ENCODE measurements around the gene MMP7. TPM values are rescaled to one million over a fixed set of nuclear protein-coding genes. Genes with fewer than 3 reads are reported as not detected.

Gene MMP7, protein sequence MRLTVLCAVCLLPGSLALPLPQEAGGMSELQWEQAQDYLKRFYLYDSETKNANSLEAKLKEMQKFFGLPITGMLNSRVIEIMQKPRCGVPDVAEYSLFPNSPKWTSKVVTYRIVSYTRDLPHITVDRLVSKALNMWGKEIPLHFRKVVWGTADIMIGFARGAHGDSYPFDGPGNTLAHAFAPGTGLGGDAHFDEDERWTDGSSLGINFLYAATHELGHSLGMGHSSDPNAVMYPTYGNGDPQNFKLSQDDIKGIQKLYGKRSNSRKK
- not detected for total RNA-seq

DNA sequence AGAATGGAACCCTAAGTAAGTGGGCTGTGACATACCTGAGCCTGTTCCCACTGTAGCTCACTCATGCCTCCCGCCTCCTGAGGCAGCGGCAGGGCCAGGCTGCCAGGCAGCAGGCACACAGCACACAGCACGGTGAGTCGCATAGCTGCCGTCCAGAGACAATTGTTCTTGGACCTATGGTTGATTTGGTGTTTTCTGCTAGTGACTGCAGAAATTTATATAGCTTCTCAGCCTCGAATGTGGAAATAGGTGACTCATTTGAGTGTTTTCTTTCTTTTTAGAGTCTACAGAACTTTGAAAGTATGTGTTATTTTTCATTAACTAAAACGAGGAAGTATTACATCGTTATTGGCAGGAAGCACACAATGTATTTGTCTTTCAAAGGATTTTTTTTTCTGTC is at the start of gene MMP7:
Gene MMP7, minus strand, starts transcription at position 190 of the 400 bp plus-strand sequence. Its CDS starts 47 bp downstream, at position 143.
- ChIA-PET CTCF (no interaction called here), POLR2A (interaction anchor here (0.5 kb wide), 1 partner anchor 54 kb away, joined by 3 read pairs; no protein-coding TSS in a partner anchor)
- no peak for DNase-seq
- Mint-ChIP-seq H3K36me3 (ENCODE audit: low read depth) (no peaks in the 10 kb centered on the region), H3K27ac (no peak within 1 kb of the TSS), H3K27me3 (ENCODE audit: low read depth) (peaks cover 14% of the 10 kb centered on the region), H3K4me1 (ENCODE audit: low read depth) (peaks cover 2% of the 10 kb centered on the region), H3K4me3 (no peak within 1 kb of the TSS), H3K9me3 (ENCODE audit: insufficient read depth) (no peaks in the 10 kb centered on the region)
- no peak for ATAC-seq

DNA sequence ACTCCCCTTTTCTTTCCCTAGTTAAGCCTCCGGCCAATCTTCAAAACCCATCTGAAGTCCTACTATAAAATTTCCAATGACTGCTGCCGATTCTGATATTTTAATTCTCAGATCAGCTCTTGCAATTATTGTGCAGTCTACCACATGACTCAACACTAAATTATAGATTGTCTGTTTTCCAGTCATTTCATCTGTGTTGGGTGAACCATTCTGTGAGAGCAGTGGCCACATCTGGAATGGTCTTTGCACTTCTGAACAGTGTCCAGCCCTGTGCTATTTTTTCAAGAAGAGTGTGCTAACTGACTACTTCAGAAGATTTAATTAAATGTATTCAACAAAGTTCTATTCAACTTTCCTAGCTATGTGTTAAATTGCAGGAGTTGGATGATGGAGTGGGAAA is 47.2 kb upstream of the MMP7 start:
- no peak for DNase-seq
- Mint-ChIP-seq H3K9me3 (ENCODE audit: insufficient read depth) (peaks cover 16% of the 10 kb centered on the region), H3K4me1 (ENCODE audit: low read depth) (peaks cover 27% of the 10 kb centered on the region), H3K36me3 (ENCODE audit: low read depth) (peaks cover 12% of the 10 kb centered on the region), H3K4me3 (no peak overlapping the region), H3K27me3 (ENCODE audit: low read depth) (no peaks in the 10 kb centered on the region), H3K27ac (peak overlapping the region; percentile 66)
- CTCF ChIA-PET, result interaction anchor here (0.5 to 3.0 kb wide), 6 partner anchors 10 to 228 kb away, joined by 3 to 17 read pairs (median 3); partner anchors contain the start of gene MMP20
- no peak for ATAC-seq
- POLR2A ChIA-PET, result interaction anchor here (1.1 kb wide), 1 partner anchor 14 kb away, joined by 4 read pairs; no protein-coding TSS in a partner anchor

DNA sequence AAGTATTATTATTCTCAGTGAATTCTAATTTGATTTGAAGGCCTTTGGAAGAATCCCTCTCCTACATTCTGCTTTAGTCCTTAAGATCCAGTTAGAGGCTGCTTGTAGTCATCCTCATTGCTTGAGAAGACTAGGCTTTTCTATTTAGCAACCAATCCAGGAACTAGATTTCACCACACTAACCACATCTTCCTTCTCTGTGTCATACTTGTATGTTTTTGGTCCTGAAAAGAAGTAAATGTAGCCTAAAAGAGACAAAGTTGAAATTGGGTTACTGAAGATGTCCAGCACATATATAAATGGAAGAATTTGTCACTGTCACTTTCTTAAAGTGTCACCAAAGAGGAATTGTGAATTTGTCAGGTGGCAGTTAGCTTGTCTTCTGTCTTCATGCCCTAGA is 46.6 kb upstream of the MMP7 start:
- H3K9me3 Mint-ChIP-seq (ENCODE audit: insufficient read depth), result peaks cover 19% of the 10 kb centered on the region
- CTCF ChIA-PET, result interaction anchor here (0.7 to 3.0 kb wide), 4 partner anchors 10 to 227 kb away, joined by 3 to 17 read pairs (median 4); no protein-coding TSS in a partner anchor
- H3K4me3 Mint-ChIP-seq, result peak overlapping the region; percentile 40
- H3K27ac Mint-ChIP-seq, result peak overlapping the region; percentile 66
- peak; percentile 81 for ATAC-seq
- POLR2A ChIA-PET, result no interaction called here
- peaks cover 12% of the 10 kb centered on the region for H3K36me3 Mint-ChIP-seq (ENCODE audit: low read depth)
- DNase-seq, result no peak
- H3K4me1 Mint-ChIP-seq (ENCODE audit: low read depth), result peaks cover 27% of the 10 kb centered on the region
- H3K27me3 Mint-ChIP-seq (ENCODE audit: low read depth), result no peaks in the 10 kb centered on the region

GRCh38 chr11:102576350-102576749 is 45.8 kb upstream of the MMP7 start:
- H3K27ac Mint-ChIP-seq, result peak overlapping the region; percentile 74
- peak overlapping the region; percentile 37 for H3K4me3 Mint-ChIP-seq
- peaks cover 12% of the 10 kb centered on the region for H3K36me3 Mint-ChIP-seq (ENCODE audit: low read depth)
- peaks cover 27% of the 10 kb centered on the region for H3K4me1 Mint-ChIP-seq (ENCODE audit: low read depth)
- no peaks in the 10 kb centered on the region for H3K27me3 Mint-ChIP-seq (ENCODE audit: low read depth)
- no peak for DNase-seq
- ChIA-PET POLR2A (no interaction called here), CTCF (interaction anchor here (0.8 to 3.0 kb wide), 2 partner anchors 12 to 37 kb away, joined by 3 to 17 read pairs; no protein-coding TSS in a partner anchor)
- no peak for ATAC-seq
- peaks cover 21% of the 10 kb centered on the region for H3K9me3 Mint-ChIP-seq (ENCODE audit: insufficient read depth)

DNA sequence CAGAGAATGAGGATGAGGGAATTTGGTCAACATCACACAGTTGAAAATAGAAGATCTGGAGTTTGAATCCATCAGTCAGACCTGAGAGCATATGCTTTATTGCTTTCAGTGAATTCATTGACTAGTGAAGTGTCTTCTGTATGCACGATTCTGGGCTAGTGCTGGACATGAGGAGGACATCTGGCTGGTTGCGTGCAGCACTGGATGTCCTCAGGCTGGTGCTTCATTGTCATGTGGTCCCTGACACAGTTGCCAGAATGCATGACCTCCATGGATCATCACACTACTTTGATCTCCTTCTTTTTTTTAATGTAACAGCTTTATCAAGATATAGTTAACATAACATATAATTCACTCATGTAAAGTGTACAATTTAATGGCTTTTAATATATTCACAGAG is 44.5 kb upstream of the MMP7 start:
- no peak overlapping the region for H3K27ac Mint-ChIP-seq
- ChIA-PET POLR2A (no interaction called here), CTCF (interaction anchor here (1.2 to 1.6 kb wide), 2 partner anchors 16 to 38 kb away, joined by 3 to 7 read pairs; no protein-coding TSS in a partner anchor)
- DNase-seq (no peak), ATAC-seq (no peak)
- peaks cover 21% of the 10 kb centered on the region for H3K9me3 Mint-ChIP-seq (ENCODE audit: insufficient read depth)
- peaks cover 3% of the 10 kb centered on the region for H3K27me3 Mint-ChIP-seq (ENCODE audit: low read depth)
- H3K4me3 Mint-ChIP-seq, result no peak overlapping the region
- H3K4me1 Mint-ChIP-seq (ENCODE audit: low read depth), result peaks cover 27% of the 10 kb centered on the region
- peaks cover 12% of the 10 kb centered on the region for H3K36me3 Mint-ChIP-seq (ENCODE audit: low read depth)

GRCh38 chr11:102573851-102574250 is 43.3 kb upstream of the MMP7 start:
- H3K27ac Mint-ChIP-seq, result no peak overlapping the region
- no peak for DNase-seq
- H3K9me3 Mint-ChIP-seq (ENCODE audit: insufficient read depth), result peaks cover 22% of the 10 kb centered on the region
- ATAC-seq, result no peak
- no peak overlapping the region for H3K4me3 Mint-ChIP-seq
- CTCF ChIA-PET, result interaction anchor here (1.2 to 1.6 kb wide), 2 partner anchors 14 to 39 kb away, joined by 3 to 7 read pairs; no protein-coding TSS in a partner anchor
- peaks cover 27% of the 10 kb centered on the region for H3K4me1 Mint-ChIP-seq (ENCODE audit: low read depth)
- peaks cover 21% of the 10 kb centered on the region for H3K36me3 Mint-ChIP-seq (ENCODE audit: low read depth)
- POLR2A ChIA-PET, result interaction anchor here (0.5 to 1.0 kb wide), 2 partner anchors 9 to 1422 kb away, joined by 3 read pairs; no protein-coding TSS in a partner anchor
- peaks cover 3% of the 10 kb centered on the region for H3K27me3 Mint-ChIP-seq (ENCODE audit: low read depth)

DNA sequence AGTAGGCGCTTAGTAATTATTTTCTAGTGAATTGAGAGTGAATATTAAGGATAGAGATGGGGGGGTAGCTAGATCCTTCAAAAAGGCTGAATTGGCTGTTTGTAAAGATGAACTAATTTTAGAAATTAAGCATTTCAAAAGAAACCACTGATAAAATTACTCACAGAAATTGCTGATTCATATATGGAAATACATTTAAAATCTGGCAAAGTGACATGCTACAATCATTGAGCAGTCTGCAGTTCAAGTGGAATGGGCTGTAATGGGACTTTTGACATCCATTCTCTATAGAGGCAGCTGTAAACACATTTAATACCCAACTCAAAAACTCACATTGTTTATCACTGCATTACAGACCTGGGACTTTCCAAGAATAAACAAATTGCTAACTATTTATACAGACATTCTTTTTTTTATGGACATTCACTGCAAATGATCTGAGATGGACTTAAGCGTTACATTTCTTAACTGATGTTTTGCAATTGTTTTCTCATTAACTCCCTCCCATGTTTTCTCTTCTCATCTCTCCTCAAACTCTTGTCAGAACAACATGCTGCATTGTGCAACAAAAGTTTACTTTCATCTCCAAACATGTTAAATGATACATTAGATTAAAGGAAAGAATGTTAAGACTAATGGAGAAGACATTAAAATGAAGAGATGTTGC is 42.1 kb upstream of the MMP7 start:
- ChIA-PET CTCF (no interaction called here), POLR2A (no interaction called here)
- DNase-seq (no peak), ATAC-seq (no peak)
- peaks cover 31% of the 10 kb centered on the region for H3K36me3 Mint-ChIP-seq (ENCODE audit: low read depth)
- peaks cover 24% of the 10 kb centered on the region for H3K4me1 Mint-ChIP-seq (ENCODE audit: low read depth)
- H3K27me3 Mint-ChIP-seq (ENCODE audit: low read depth), result peaks cover 3% of the 10 kb centered on the region
- H3K27ac Mint-ChIP-seq, result no peak overlapping the region
- peaks cover 33% of the 10 kb centered on the region for H3K9me3 Mint-ChIP-seq (ENCODE audit: insufficient read depth)
- H3K4me3 Mint-ChIP-seq, result no peak overlapping the region

GRCh38 chr11:102568851-102569250 is 38.3 kb upstream of the MMP7 start:
- CTCF ChIA-PET, result interaction anchor here (1.0 to 2.4 kb wide), 2 partner anchors 12 to 44 kb away, joined by 3 to 8 read pairs; no protein-coding TSS in a partner anchor
- ATAC-seq (no peak), DNase-seq (no peak)
- Mint-ChIP-seq H3K36me3 (ENCODE audit: low read depth) (peaks cover 32% of the 10 kb centered on the region), H3K4me1 (ENCODE audit: low read depth) (peaks cover 4% of the 10 kb centered on the region), H3K9me3 (ENCODE audit: insufficient read depth) (peaks cover 31% of the 10 kb centered on the region), H3K27ac (no peak overlapping the region), H3K4me3 (no peak overlapping the region), H3K27me3 (ENCODE audit: low read depth) (peaks cover 3% of the 10 kb centered on the region)
- POLR2A ChIA-PET, result interaction anchor here (0.8 kb wide), 1 partner anchor 42 kb away, joined by 3 read pairs; no protein-coding TSS in a partner anchor

DNA sequence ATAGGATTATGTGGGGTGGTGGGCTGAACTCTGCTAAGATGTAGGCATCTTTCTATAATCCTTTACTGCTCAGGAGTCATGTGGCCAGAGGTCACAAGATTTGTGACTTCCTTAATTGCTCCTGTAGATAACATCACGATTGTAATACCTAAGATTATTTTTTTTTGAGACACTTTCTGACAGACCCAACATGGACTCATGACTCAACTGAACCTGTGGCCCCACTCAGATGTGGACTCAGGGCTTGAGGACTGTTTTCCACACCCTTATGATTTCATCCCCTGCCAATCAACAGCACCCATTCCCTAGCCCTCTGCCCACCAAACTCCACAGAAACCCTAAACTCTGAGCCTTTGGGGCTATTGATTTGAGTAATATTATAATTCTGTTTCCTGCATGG is 35.6 kb upstream of the MMP7 start:
- H3K27ac Mint-ChIP-seq, result no peak overlapping the region

GRCh38 chr11:102564110-102564509 is 33.6 kb upstream of the MMP7 start:
- H3K27me3 Mint-ChIP-seq (ENCODE audit: low read depth), result no peaks in the 10 kb centered on the region
- no peak for DNase-seq
- peaks cover 48% of the 10 kb centered on the region for H3K4me1 Mint-ChIP-seq (ENCODE audit: low read depth)
- H3K27ac Mint-ChIP-seq, result no peak overlapping the region
- POLR2A ChIA-PET, result interaction anchor here (0.7 to 1.3 kb wide), 3 partner anchors 10 to 88 kb away, joined by 3 to 4 read pairs (median 3); no protein-coding TSS in a partner anchor
- ATAC-seq, result no peak
- no peak overlapping the region for H3K4me3 Mint-ChIP-seq
- H3K36me3 Mint-ChIP-seq (ENCODE audit: low read depth), result peaks cover 32% of the 10 kb centered on the region
- CTCF ChIA-PET, result interaction anchor here (1.2 to 1.4 kb wide), 2 partner anchors 12 to 49 kb away, joined by 3 to 6 read pairs; no protein-coding TSS in a partner anchor
- peaks cover 26% of the 10 kb centered on the region for H3K9me3 Mint-ChIP-seq (ENCODE audit: insufficient read depth)

More for the DNA sequence above, 35.6 kb upstream of the MMP7 start:
- ChIA-PET CTCF (no interaction called here), POLR2A (no interaction called here)
- H3K9me3 Mint-ChIP-seq (ENCODE audit: insufficient read depth), result peaks cover 26% of the 10 kb centered on the region
- ATAC-seq (no peak), DNase-seq (no peak)
- H3K4me3 Mint-ChIP-seq, result no peak overlapping the region
- peaks cover 3% of the 10 kb centered on the region for H3K27me3 Mint-ChIP-seq (ENCODE audit: low read depth)
- peaks cover 30% of the 10 kb centered on the region for H3K4me1 Mint-ChIP-seq (ENCODE audit: low read depth)
- peaks cover 34% of the 10 kb centered on the region for H3K36me3 Mint-ChIP-seq (ENCODE audit: low read depth)

GRCh38 chr11:102561636-102562035 is 31.1 kb upstream of the MMP7 start:
- Mint-ChIP-seq H3K27ac (peak overlapping the region; percentile 90), H3K4me3 (peak overlapping the region; percentile 57)
- CTCF ChIA-PET, result no interaction called here

More at GRCh38 chr11:102561636-102562035, 31.1 kb upstream of the MMP7 start:
- H3K4me1 Mint-ChIP-seq (ENCODE audit: low read depth), result peaks cover 50% of the 10 kb centered on the region
- no peaks in the 10 kb centered on the region for H3K27me3 Mint-ChIP-seq (ENCODE audit: low read depth)
- DNase-seq, result no peak
- POLR2A ChIA-PET, result no interaction called here
- peaks cover 7% of the 10 kb centered on the region for H3K9me3 Mint-ChIP-seq (ENCODE audit: insufficient read depth)
- H3K36me3 Mint-ChIP-seq (ENCODE audit: low read depth), result peaks cover 23% of the 10 kb centered on the region
- no peak for ATAC-seq

Data from activated CD8-positive, alpha-beta T cell treated with anti-CD3 and anti-CD28 coated beads, Interleukin-2, amount 10 ng/mL, durations not matched to agents 7 days and 5 days (primary cell).